Daoy (cell line): ENCODE measurements around the gene SIM2. TPM values are rescaled to one million over a fixed set of nuclear protein-coding genes. Genes with fewer than 3 reads are reported as not detected.
"Not testable (repeated sequence)": the region's sequence is repeated elsewhere in the genome, so short reads cannot be mapped to it uniquely, and the experiment has no call there.

ENCODE experiments used
- DNase-seq: peaks from one replicate; pipeline ENCODE4 v3.0.0-alpha.2; 2015; ENCODE audit warnings: low read depth
- total RNA-seq: library from RNA; depleted of rRNA; stranded (reverse); fragments of >200 nt; shearing (Covaris generic); gene quantifications from 2 replicates; pipeline ENCODE4 v1.2.3, GENCODE V29; 2014; rRNA removed

The SIM2 gene
- 12.9 and 16.5 TPM in 2 replicates for total RNA-seq

- DNase-seq, result peak; percentile 86
Measured at GRCh38 chr21:36698981-36699545, at the start of gene SIM2. SIM2 (plus strand) TSS chr21:36699115; CDS start chr21:36699747, 632 bp downstream.

GRCh38 chr21:36654324-36654723, 44.6 kb upstream of the SIM2 start:
- no peak for DNase-seq

GRCh38 chr21:36654796-36655325, 44.1 kb upstream of the SIM2 start:
- DNase-seq, result no peak

- no peak for DNase-seq
Measured at GRCh38 chr21:36656138-36656537, 42.8 kb upstream of the SIM2 start.

GRCh38 chr21:36657290-36657689, 41.6 kb upstream of the SIM2 start:
- not testable (repeated sequence) for DNase-seq

GRCh38 chr21:36657999-36658398, 40.9 kb upstream of the SIM2 start:
- no peak for DNase-seq

- DNase-seq, result no peak
Measured at GRCh38 chr21:36658926-36659325, 40.0 kb upstream of the SIM2 start.

- DNase-seq, result peak; percentile 69
Measured at GRCh38 chr21:36661511-36662309, 37.2 kb upstream of the SIM2 start.

GRCh38 chr21:36663033-36663855, 35.7 kb upstream of the SIM2 start:
- DNase-seq, result no peak

GRCh38 chr21:36664662-36664990, 34.3 kb upstream of the SIM2 start:
- DNase-seq, result no peak

- DNase-seq, result no peak
Measured at GRCh38 chr21:36665806-36666205, 33.1 kb upstream of the SIM2 start.

- DNase-seq, result no peak
Measured at GRCh38 chr21:36668713-36669112, 30.2 kb upstream of the SIM2 start.

GRCh38 chr21:36671836-36672235, 27.1 kb upstream of the SIM2 start:
- no peak for DNase-seq

GRCh38 chr21:36672296-36672695, 26.6 kb upstream of the SIM2 start:
- DNase-seq, result not testable (repeated sequence)

GRCh38 chr21:36672737-36673136, 26.2 kb upstream of the SIM2 start:
- DNase-seq, result no peak

GRCh38 chr21:36676039-36676950, 22.6 kb upstream of the SIM2 start:
- no peak for DNase-seq

- no peak for DNase-seq
Measured at GRCh38 chr21:36677443-36677842, 21.5 kb upstream of the SIM2 start.

GRCh38 chr21:36678538-36678937, 20.4 kb upstream of the SIM2 start:
- no peak for DNase-seq

- DNase-seq, result no peak
Measured at GRCh38 chr21:36681117-36681631, 17.7 kb upstream of the SIM2 start.

GRCh38 chr21:36684957-36685714, 13.8 kb upstream of the SIM2 start:
- DNase-seq, result no peak
